GM12875 (cell line): ENCODE measurements around the gene TNIP1.

Source experiments
- H3K4me3 ChIP-seq: one replicate; pipeline ENCODE4 v1.5.1; 2011; ENCODE audit warnings: low read depth, low read length, control low read depth
- TF ChIP-seq, protein P1 (sequence below): IDR thresholded peaks from 2 replicates; pipeline ENCODE4 v1.5.1; 2011; ENCODE audit warnings: low read depth, mild to moderate bottlenecking, control low read depth, inconsistent platforms, low read length, moderate library complexity, borderline replicate concordance; ENCODE audit not compliant: insufficient read depth

Gene TNIP1

DNA sequence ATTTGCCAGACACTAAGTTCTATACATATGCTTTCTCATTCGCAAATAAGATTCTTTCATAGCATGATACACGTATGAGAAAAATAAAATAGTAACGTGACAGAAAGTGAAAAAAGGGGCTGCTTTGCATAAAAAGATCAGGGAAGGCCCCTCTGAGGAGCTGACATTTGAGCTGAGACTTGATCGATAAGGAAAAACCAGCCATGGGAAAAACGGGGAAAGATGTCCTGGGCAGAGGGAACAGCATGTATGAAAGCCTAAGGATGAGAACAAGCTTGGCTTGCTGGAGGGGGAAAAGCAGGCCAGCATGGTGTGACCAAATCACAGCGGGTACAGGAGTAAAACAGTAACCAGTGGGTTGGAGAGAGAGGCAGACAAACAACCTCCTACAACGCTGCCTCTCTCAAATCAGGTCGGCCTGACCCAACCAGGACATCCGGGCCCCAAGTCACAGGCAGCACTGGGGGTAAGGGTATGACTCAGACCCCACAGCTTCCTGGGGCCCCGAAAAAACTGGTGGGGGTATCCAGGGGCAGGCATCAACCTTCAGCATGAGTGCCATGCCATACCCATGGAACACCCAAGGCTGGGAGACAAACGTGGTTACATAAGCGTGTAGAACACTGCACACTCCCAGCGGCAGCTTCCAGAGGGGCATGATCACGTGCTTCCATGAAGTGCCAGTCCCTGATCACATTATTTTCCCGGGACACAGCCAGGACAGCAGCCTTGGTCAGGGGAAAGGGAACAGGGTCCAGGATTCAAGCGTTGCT is 2.2 kb downstream of the TNIP1 start:
- H3K4me3 ChIP-seq = peak overlapping the region; percentile 90
- TF ChIP-seq, protein P1, sequence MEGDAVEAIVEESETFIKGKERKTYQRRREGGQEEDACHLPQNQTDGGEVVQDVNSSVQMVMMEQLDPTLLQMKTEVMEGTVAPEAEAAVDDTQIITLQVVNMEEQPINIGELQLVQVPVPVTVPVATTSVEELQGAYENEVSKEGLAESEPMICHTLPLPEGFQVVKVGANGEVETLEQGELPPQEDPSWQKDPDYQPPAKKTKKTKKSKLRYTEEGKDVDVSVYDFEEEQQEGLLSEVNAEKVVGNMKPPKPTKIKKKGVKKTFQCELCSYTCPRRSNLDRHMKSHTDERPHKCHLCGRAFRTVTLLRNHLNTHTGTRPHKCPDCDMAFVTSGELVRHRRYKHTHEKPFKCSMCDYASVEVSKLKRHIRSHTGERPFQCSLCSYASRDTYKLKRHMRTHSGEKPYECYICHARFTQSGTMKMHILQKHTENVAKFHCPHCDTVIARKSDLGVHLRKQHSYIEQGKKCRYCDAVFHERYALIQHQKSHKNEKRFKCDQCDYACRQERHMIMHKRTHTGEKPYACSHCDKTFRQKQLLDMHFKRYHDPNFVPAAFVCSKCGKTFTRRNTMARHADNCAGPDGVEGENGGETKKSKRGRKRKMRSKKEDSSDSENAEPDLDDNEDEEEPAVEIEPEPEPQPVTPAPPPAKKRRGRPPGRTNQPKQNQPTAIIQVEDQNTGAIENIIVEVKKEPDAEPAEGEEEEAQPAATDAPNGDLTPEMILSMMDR = no peak

DNA sequence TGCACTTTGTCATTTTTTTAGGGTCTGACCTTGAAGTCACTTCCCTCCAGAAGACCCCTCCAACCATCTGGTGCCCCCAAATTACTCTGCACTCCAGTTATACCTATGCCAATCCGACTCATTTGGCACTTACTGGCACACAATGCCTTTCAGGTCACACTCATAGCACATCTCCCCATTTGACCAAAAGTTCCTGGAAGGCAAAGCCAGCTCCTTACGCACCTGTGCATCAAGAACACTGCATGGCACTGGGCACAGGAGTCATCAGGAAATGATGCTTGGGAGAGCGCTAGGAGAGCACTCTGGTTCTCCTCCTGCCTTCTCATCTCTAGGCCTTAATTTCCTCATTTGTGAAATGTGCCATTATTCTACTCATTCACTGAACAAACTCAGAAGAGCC is 2.9 kb downstream of the TNIP1 start:
- H3K4me3 ChIP-seq = peak overlapping the region; percentile 90
- TF ChIP-seq, protein P1 = no peak

DNA sequence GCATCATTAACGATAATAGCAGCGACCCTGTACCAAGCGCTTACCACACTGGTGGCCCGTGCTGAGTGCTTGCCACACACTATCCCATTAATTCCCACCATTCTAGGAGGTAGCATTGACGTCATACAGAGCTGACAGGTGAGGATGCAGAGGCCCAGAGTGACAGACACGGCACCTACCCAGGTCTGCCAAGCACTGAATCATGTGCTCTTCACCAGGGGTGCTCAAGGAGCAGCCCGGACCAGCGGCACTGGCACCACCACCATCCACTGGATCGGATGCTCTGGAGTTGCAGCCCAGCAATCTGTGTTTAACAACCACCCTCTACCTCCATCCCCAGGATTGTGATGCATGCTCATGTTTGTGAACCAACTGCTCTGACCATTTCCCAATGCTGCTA is 3.4 kb downstream of the TNIP1 start:
- peak overlapping the region; percentile 90 for H3K4me3 ChIP-seq
- TF ChIP-seq, protein P1 = no peak

DNA sequence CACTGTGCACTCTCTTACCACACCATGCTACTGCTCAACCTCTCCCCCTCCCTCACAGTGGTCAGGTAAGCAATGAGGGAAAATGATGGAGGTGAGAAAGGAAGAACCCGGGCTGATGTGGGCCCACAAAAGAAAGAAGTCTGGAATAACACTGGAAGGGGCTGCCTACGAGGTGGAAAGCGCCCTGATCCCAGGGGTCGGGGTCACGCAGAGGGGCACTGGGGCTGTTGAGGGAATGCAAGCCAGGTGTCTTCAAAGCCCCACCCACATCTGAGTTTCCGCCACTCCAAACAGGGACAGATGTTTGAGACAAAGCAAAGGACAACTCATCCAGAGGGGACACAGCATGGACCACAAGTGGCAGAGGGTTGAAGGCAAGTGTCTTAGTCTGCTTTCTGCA is 4.2 kb downstream of the TNIP1 start:
- H3K4me3 ChIP-seq = no peak overlapping the region
- TF ChIP-seq, protein P1 = no peak

DNA sequence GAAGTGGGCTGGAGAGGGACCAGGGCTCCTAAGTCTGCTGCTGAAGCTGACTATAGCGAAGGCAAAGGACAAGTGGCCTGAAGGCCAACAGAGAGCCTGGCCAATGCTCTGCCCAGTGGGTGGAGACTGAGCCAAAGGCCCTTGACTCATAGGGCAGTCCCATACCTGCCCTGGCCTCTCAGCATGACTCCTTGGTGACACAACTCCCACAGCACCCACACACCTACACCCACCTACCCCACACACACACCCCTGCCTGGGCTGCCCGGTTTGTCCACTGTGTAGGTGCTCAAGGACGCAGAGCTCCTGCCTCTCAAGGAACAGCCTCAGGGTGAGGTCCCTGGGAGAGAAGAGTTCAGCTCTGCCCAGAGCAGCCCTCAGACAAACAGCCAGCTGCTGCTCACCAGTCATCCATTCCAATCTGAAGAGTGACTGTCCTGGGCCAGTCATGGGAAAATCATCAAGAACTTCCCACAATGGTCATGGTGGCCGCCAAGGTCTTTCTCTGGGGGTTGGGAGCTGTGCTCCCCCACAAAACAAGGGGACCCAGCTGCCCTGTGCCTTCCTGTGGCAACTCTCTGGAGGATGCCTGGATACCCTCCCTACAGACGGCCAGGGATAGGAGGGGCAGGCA is 5.0 kb downstream of the TNIP1 start:
- TF ChIP-seq, protein P1 = no peak
- H3K4me3 ChIP-seq = peak overlapping the region; percentile 21

DNA sequence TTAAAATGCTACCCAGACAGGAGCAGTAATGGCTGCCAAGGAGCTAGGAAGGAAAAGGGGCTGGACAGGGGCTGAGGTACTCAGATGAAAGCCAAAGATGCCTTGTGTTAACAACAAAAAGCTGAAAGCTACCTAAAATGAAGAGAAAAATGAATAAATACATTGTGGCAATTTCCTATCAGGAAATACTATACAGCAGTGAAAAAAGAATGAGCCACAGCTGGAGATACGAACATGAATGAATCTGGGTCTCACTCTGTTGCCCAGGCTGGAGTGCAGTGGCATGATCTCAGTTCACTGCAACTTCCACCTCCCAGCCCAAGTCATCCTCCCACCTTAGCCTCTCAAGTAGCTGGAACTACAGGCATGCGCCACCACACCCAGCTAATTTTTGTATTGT is 6.3 kb downstream of the TNIP1 start:
- H3K4me3 ChIP-seq = no peak overlapping the region
- TF ChIP-seq, protein P1 = no peak

DNA sequence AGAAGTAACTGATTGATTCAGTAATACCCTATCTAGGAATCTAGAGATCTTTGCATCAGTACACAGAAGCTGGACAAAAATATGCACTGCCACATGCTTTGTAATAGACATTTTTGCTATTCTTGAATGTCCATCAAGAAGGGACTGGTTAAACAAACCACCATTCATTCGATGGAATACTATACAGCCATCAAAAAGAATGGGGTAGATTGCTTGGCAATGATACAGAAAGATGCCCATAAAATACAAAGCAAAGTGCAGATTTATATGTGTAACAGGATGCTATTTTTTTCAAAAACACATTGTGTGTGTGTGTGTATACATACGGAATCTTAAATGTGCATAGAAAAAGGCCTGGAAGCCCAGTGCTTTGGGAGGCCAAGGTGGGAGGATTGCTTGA is 7.6 kb downstream of the TNIP1 start:
- H3K4me3 ChIP-seq = no peak overlapping the region
- TF ChIP-seq, protein P1 = no peak
